ENCODE measurements around the gene MSX2.

The MSX2 gene

DNA sequence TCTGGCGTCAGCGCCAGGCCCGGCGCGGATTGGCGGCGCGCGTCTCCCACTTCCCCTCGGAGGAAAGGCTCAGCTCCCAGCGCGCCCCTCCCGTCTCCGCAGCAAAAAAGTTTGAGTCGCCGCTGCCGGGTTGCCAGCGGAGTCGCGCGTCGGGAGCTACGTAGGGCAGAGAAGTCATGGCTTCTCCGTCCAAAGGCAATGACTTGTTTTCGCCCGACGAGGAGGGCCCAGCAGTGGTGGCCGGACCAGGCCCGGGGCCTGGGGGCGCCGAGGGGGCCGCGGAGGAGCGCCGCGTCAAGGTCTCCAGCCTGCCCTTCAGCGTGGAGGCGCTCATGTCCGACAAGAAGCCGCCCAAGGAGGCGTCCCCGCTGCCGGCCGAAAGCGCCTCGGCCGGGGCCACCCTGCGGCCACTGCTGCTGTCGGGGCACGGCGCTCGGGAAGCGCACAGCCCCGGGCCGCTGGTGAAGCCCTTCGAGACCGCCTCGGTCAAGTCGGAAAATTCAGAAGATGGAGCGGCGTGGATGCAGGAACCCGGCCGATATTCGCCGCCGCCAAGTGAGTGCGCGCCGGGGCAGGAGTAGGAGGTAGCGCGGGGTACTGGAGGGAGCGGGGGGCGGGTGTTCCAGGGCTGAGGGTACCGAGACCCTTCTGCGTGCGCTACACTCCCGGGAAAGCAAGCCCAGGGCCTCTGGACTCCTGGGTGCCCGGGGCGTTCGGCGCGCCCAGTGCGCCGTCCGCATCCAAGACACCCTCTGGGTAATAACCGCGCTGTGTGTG lies at the start of gene MSX2:
Gene MSX2, plus strand, starts transcription at position 99 of the 777 bp plus-strand sequence. Its CDS starts 78 bp downstream, at position 177.
- DNase-seq, result peak; percentile 65

DNA sequence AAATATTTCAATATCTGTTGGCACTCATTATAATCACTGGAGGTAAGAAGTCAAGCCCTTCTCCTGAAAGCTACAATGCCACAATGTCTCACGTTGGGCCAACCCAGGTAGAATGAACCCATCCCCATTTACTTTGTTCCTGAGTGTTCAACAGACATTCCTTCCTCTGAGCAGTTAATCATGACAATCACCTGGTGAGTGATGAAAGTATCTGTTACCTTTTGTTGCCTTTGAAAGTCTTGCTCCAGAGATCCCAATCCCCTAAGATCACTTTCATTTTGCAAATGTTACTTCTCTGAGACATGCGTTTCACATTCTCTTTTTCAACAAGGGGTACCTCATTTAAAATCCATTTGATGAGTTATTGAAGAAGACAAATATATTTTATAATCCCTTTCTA lies 49.3 kb upstream of the MSX2 start:
- no peak for DNase-seq

DNA sequence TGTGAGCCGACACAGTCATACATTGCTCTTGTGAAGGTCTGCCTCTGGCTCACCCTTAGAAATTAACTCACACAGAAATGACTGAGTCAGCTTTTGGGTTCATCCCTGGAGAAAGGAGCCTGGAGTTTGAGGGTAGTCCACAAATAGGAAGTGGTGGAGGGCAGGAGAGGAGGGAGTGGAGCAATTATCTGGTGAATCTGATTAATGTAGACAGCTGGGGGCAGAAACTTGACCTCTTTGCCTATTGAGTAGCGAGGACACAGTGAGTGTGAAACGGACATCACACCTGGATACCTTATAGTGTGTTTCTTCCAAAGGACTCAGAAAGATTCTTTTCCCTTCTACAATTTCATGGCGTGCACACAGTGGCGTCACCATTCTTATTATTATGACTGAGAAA lies 48.5 kb upstream of the MSX2 start:
- DNase-seq, result no peak

DNA sequence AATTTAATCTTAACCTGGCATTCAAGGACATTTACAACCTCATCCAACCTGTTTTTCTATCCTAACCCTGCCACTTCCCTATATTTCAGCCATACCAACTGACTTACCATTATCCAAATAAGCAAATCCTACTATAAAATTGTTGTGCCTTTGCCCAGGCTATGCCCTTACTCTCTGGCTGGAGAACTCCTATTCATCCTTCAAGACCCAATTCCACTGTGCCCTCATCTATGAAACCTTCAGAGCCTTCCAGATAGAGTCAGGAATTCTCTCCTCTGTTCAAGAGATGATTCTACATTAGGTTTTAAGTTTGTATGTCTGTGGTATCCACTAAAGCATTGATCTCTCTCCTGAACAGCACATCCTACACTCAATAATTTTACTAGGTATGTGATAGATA lies 46.3 kb upstream of the MSX2 start:
- DNase-seq, result no peak

DNA sequence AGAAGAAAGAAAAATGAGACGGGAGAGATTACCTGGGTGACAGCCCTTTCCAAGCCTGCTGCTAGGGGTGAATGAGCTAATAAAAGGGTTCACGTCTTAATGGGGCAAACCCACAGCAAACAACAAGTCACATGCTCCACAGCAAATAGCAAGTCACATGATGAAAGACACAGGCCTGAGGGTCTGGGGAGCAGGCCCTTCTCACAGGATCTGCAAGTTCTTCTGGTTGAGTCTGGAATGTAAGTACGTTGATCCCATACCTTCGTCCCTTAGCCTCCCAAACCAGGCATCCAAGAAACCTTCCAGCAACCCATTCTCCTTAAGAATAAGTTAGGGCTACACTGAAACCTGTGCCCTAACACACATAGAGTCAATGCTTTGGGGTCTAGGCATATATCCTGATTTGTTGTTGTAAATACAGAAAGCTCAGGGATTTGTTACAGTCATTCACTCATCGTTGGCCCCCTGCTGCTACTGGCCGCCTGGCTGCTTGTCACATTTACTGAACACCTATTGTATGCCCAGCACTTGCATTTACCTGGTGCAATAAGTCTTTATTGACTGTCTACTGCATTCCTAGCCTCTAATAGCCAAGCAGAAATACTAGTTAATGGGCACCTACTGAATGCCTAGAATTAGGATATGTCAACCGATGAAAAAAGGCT lies 43.3 kb upstream of the MSX2 start:
- no peak for DNase-seq

DNA sequence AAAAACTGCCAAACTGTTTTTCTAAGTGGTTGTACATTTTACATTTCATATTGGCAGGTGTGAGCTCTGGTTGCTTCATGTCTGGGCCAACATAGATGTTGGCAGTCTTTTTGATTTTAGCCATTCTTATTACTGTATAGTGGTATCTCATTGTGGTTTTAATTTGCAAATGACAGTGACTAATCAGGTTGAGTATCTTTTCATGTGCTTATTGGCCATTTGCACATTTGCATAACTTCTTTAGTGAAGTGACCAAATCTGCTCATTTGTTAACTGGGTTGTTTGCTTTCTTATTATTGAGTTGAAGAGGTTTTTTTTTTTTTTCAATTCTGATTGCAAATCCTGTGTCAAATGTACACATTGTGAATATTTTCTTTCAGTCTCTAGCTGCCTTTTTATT lies 36.9 kb upstream of the MSX2 start:
- DNase-seq, result no peak

DNA sequence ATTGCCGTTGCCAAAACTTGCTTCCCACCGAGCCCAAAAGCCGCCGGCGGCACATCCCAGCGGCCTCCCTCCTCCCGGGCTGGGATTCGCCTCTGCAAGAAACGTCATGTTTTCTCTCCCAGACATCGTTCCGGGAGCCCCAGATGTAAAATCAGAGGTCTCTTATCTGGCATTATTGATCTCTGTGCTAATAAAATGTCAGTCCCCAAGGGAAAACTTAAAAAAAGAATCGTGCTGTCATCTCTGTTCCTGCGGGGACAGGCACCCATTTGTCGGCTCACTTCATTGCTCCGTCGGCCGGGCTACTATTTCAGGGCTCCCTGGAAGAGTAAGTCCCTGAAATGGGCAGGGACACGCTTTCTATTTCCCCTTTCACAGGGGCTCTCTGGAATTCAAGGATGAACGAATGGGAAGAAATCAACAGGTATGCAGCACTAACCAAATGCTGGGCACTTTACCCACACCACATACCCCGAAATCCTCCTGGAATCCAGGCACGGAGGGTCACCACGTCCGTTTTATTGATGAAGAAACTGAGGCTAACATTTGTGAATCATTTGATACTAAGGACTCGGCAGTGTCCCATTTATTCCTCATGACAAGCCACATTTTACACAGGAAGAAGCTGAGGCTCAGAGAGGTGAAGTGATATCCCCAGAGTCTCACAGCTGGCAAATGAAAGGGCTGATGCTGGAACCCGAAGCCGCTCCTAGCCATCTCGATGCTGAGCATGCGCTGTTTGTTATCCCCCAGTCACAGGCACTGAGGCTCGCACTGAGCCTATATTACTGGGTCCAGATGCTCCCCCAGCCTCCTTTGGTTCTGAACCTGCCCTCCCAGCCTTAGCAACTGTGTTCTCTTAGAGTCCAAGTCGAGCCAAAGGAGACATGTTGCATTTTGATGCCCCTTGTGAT lies 35.7 kb upstream of the MSX2 start:
- no peak for DNase-seq

DNA sequence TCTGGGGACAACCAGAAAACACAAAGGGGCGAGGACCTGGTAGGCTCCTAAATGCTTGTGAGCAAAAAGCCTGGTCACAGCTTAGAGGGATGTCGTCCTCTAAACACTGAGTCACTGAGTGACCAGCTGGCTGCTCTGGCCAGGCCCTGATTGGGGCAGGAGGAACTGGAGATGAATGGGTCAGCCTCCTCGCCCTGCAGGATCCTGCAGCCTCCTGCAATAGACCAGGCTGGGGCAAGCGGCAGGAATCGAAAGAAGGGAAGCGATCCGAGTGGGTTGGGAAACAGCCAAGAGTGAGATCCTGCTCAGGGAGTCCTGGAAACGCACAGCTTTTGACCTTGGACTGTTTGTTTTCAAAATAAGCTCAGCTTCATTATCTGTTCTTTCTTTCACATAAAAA lies 34.1 kb upstream of the MSX2 start:
- no peak for DNase-seq

DNA sequence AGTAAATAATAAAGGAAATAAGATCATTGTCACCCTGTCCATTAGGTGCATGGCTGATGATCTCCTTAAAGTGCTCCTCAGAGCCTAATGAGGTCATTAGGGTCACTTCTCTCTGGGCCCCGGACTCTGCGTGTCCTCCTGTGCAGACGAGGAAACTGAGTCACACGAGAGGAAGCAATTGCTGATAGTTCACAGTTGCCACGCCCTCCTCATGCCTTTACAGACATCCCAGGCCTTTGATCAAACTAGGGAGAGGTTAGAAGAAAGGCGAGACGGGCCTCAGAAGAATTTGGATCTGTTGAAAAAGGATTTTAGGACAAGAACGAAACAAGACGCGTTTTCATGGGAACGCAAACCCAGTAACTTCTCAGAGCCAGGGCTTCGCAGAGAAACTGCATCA lies 32.0 kb upstream of the MSX2 start:
- DNase-seq, result no peak

DNA sequence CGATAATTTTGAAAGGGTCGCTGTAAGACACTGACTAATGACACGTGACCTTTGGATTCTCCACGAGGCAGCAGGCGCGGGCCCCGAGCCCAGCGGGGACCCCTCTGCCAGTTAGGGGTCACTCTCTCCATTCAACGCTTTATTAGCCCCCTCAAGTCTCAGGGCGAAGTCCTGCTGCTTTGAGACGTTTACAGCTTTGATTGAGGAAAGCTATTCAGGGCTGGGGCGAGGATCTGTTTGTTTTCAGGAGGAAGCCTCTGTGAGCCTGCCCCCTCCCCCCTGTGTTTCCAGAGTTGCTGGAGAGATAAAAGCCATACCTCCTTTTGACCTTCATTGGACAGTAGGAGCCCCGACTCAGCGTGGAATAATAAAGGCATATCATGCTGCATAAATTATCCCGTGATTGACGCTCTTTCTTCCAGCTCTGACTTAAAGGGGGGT lies 31.4 kb upstream of the MSX2 start:
- no peak for DNase-seq

DNA sequence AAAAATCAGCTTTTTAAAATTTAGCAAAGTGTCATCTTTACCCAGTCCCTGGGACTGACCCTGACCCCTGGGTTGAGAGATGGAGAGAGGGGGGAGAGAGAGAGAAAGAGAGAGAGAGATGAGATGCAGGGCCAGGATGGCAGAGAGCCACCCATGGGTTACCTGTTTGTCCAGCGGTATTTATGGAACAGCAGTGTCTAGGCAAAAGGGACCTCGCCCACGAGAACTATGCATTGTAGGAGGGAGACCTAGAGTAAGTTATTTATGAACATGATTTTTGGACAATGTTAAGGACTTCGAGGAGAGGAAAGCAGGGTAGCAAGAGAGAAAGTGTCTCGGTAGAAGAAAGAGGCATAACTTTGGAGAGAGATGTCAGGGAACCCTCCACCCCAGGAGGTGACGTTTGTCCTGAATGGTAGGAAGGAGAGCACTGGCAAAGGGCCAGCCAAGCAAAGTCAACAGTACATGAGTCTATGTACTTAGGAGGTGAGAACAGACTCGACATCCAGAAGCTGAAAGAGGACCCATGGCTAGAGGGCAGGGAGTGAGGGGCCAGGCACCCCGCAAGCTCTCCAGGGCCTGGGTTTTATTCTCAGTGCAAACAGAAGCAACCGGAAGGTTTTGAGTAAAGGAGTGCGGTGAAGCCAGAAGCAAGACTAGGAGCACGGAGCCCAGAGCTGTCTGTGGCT lies 30.5 kb upstream of the MSX2 start:
- DNase-seq, result no peak

DNA sequence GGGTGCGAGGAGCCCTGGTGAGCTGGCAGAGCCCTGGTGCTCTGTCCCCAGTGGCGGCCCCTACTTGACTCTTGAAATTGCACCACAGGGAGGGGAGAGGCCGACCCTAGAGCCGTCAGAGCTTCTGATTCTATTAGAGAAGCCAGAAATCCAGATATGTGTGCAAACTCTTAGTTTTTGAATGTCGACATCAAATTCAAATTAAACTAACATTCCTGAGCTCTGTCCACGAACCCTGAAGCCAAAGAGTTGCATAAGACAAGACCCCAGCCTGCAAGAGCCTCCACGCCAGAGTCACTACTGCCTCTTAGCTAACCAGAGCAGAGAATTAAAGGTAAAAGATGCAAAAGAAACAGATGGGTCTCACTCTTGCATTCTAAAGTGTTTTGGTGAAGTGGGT lies 29.8 kb upstream of the MSX2 start:
- DNase-seq, result no peak

DNA sequence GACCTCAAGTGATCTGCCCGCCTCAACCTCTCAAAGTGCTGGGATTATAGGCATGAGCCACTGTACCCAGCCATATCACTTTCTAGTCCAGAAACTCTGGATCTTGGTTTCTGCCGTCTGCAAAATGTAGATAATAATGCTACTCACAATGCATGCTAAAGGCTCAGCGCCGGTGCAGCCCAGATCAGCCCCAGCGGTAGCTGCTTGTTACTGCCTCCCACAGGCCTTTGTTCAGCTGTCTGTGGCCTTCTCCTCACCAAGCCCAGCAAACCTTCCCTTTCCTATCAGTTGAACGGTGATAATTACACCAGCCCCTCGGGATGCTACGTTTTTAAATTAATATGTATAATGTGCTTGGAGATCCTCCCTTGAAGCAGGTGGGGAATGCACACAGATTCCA lies 26.2 kb upstream of the MSX2 start:
- no peak for DNase-seq

DNA sequence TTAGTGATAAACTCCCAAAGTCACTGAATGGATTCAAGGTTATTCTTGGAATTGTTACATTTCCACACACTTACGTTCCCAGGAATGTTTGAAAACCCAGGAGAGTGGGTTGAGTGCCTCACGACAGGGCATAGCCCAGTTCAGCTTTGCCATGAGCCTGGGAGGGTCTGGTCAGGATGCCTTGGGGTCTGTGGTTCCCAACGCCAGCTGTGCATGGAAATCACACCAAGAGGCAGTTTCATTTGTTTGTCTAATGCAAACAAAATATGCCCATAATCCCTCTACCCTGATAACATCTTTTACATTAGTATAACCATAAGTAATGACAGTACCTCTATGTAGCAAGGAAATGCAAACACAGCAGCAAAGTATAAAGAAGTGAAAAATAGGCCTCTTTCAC lies 25.3 kb upstream of the MSX2 start:
- no peak for DNase-seq

DNA sequence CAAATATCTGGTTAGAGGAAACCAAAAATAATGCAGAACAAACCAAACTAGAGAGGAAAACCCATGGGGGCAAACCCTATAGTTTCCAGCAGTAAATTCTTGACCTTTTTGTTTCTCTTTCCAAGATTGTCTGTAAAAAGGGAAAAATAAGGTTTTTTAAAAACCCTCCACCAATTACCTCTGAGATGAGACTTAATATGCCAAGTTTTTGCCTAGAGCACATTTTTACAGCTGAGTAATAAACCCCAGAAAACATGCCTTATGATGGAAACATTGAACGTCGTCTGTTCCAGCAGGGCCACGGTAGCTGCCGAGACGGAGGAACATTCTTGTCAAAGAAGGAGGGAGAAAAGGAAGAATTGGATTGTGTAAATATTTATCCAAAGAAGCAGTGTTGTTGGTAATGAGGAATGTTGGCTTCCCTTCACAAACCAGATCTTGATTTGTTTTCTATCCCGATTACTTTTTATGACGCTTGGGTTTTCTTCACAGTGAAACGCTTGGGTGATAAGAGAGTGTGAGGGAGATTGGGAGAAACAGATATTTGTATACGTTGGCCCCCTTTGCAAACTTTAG lies 17.3 kb upstream of the MSX2 start:
- DNase-seq, result no peak

DNA sequence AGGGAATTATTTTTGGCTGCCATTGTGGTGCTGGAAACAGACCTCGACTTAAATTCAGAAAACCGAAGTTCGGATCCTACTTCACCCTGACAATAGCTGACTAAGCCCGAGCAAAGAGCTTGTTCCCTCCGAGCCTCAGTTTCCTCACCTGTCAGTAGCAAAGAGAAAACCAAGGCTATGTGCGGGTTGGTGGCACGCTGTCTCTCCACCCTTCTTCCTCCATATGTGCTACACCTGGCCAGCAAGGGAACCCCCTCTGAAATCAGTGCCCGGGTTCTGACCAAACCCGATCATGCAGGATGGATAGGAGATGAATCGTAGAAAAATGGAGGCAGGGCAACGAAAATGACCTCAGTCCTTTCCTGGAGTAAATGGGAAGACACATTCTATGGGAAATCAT lies 16.7 kb upstream of the MSX2 start:
- DNase-seq, result no peak

DNA sequence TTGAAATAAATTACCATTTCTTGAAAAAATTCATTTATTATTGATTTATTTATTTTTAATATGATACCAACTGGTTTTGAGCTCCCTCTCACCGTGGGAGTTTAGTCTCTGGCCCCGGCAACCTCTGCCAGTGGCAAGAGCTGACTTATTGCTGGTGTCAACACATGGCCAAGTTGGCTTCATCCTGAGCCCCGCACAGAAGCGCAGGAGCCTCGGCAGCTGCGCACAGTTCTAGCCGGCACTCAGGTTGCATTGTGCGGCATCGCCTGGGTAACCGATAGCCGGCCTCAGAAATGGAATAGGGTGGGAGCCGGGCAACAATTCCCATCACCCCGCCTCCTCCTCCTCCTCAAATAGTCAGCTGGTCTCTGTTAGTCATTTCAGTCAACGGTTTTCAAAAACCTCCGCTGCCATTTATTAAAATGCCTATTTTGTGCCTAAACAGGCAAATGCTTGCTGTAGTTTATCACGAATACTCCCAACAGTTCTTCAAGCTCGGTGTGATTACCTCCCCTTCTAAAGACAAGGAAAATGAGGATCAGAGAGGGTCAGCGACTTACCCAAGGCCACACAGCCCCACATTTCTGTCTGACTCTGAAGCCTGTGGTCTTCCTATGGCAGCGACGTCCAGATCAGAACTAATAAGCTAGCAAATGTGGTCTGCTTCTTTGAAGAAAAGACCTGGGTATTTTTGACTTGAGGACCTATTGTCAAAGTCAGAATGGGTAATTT lies 15.7 kb upstream of the MSX2 start:
- no peak for DNase-seq

DNA sequence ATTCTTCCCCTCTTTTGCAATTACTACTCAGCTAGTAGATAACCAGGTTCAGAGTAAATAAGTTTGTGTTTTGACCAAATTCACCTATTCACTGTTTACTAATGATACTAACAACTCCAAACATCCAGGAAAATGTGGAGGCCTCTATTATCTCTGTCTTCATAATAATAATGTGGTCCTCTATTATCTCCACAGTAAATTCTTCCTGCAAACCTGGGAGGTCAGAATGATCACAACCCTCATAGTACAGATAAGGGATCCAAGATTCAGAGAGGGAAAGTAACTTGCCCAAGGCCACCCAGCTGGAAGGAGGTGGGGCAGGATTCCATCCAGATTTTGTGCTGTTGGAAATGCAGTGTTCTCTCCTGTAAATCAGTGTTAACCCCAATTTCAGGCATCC lies 9.6 kb upstream of the MSX2 start:
- DNase-seq, result no peak

DNA sequence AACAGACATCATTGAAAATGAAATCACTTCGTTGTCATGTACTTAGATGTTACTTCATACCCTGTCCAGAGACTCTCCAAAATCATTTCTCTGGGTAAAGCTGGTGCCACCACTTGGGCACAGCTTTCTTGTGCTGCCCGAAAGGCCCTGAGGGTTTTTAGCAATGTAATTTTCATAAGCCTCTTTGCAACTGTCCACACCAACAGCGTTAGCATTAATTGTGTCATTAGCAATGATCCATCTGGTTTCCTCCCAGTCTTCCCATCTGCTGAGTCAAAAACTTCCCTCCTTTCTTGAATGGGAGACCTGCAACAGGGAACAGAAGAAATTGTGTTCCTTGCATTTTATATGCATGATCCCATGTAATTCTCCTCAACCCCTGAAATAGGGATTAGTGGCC lies 8.6 kb upstream of the MSX2 start:
- no peak for DNase-seq

DNA sequence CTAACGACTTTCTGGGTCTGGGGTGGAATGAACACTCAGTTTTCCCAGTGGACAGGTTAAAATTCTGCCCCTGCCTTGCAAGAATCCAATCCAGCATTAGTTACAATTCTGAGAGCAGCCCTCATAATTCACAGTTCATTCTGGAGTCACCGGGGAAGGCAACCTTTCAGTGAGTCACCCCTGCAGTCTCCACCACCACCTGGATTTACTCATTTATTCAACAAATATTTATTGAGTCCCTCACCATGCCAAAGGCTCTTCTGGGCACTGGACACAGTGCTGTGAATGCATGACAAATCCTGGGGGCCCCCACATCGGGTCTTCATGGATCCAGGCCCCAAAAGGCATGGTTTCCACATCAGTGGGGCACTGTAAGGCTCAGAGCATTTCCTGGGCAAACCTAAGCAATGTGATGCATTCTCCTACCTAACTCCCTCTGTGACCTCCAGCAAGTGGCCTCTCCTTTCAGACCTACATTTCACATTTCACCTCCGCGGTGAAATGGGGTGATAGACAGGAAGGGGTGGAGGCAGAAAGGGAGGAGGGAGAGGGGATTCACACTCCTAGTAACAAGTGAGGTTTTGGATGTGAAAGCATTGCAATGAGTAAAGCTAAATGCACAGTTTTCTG lies 6.4 kb upstream of the MSX2 start:
- DNase-seq, result no peak

DNA sequence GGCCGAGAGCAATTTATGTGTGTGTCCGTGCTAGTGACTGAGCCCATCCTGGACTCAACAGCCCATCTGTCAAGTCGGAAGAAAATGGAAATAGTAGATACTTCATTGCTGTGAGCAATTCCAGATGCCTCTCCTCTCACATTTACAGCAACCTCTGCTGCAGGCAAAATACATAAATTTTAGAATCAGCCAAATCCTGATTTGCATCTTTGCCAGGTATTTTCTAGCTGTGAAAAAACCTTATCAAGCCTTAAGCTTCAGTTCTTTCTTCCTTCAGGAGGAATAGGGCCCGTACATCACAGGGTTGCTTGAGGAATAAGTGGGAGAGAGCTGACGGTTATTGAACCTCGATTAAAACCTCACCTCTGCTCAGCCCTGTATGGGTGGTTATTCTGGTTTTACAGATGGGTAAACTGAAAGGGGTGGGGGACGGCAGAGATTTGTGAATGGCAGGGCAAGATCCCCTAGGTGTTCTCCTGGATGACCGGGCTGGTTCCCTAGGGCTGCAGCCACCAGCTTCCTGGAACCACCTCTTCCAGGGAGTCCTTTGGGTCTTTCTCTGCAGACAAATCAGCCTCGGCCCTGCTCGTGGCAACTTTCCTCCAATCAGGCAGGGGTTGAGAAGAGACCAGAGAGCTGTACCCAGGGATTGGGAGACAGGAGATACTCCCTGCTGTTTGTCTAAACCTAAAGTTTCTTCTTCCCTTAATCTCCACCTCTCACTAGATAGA lies 5.3 kb upstream of the MSX2 start:
- no peak for DNase-seq

All from hematopoietic multipotent progenitor cell treated with erythropoietin and hydrocortisone succinate and interleukin-3 and kit ligand, for 6 days (in vitro differentiated cells).